NCI-H1417 treated with DMSO at 0.1 percent for 48 hours (cell line): ENCODE measurements around the gene COL26A1.

Experiments used
- DNase-seq: peaks from one replicate; lab custom pipeline; 2025; lab: John Stamatoyannopoulos, UW

Gene COL26A1

GRCh38 chr7:101373812-101374614 is 11.3 kb downstream of the COL26A1 start:
- DNase-seq: no peak

DNA sequence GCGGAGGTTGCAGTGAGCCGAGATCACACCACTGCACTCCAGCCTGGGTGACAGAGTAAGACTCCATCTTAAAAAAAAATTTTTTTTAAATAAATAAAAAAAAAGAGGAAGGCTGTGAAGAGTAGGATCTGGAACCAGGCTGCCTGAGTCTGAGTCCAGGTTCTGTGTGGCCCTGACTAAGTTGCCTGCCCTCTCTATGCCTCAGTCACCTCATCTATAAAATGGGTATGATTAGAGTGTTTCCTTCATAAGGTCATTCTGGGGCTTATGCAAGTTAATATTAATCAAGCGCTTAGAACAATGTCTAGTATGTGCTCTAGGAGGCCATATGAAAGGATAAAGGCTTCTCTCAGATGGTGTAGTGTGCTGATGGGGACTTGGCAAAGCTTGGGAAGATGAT is 12.3 kb downstream of the COL26A1 start:
- DNase-seq: no peak

DNA sequence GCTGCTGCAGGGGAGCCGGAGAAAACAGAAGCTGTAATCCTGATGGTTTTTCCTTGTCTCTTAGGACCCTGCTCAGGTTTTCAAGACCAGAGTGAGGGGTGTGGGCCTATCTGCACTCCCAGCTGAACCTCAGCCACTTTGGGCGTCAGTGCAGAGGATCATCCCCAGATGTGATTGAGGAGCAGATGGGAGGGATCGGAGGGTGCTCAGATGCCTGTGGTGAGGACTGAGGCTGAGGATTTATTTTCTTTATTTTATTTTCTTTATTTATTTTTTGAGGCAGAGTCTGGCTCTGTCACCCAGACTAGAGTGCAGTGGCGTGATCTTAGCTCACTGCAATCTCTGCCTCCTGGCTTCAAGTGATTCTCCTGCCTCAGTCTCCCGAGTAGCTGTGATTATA is 13.9 kb downstream of the COL26A1 start:
- no peak for DNase-seq

- DNase-seq: no peak
Measured at GRCh38 chr7:101377189-101377736, 14.6 kb downstream of the COL26A1 start.

- DNase-seq: no peak
Measured at GRCh38 chr7:101378751-101379174, 16.1 kb downstream of the COL26A1 start.

GRCh38 chr7:101379302-101379701 is 16.6 kb downstream of the COL26A1 start:
- DNase-seq: no peak

- DNase-seq: no peak
Measured at GRCh38 chr7:101381549-101382111, 19.0 kb downstream of the COL26A1 start.

DNA sequence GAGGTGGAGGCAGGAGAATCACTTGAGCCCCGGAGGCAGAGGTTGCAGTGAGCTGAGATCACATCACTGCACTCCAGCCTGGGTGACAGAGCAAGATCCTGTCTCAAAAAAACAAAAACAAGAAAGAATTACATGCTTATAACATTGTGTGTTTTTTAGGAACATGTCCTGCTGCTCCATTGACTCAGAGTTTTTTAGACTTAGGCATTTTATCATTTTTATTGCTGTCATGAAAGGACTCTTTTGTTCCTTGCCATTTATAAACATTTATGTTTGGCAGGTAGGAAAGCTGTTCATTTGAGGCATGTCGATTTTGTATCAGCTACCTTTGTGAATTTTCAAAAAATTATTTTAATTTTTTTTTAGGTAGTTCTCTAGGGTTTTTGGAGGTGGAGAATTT is 20.3 kb downstream of the COL26A1 start:
- DNase-seq: no peak

- DNase-seq: no peak
Measured at GRCh38 chr7:101386177-101386557, 23.5 kb downstream of the COL26A1 start.

- DNase-seq: no peak
Measured at GRCh38 chr7:101386558-101387231, 24.0 kb downstream of the COL26A1 start.

DNA sequence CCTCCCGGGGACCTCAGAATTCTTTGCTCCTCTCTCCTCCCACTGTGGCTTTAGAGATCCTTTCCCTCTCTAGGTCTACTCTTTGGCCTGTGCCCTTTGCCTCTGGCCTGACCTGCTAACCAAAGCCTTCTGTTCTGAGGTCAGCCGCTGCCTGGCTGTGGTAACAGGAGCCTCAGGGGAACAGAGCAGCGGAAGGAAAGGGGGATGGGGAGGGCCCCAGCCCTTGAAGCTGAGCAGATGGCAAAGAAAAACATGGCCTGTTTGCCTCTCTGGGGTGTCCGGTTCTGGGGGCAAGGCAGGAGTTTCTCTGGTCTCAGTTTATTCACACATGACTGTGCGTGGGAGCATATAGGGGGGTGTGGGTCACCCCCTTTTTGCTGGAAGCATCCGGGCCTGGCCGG is 28.2 kb downstream of the COL26A1 start:
- no peak for DNase-seq

GRCh38 chr7:101391991-101392390 is 29.3 kb downstream of the COL26A1 start:
- no peak for DNase-seq

DNA sequence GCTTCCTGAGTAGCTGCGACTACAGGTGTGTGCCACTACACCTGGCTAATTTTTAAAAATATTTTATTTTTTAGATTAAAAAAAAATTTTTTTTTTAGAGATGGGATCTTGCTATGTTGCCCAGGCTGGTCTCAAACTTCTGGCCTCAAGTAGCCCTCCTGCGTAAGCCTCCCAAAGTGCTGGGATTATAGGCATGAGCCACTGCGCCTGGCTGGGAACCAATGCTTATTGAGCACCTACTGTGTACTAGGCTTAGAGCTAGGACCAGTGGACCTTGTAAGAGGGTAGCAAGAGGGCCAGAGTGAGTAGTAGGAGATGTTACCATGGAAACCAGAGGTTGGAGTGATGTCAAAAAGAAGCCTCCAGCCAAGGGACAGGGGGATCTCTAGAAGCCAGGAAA is 31.2 kb downstream of the COL26A1 start:
- DNase-seq: no peak

DNA sequence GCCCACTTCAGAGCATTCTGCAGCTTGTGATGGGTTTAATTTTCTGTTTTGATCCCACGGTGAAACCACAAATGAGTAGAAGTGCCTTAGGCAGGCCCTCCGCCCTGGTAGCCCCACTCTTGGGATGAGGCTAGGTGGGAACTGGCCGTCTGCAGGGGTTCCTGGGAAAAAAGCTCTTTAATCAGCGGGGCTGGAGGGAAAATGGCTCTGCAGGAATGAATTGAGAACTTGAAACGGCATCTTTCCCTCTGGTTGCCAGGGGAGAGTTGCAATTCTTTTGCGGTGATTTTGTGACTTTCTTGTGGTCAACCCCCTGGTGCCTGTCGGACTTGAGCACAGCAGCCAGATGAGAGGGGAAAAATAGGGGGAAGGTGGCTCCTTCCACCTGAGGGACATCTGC is 32.7 kb downstream of the COL26A1 start:
- DNase-seq: no peak

- no peak for DNase-seq
Measured at GRCh38 chr7:101397243-101397642, 34.6 kb downstream of the COL26A1 start.

DNA sequence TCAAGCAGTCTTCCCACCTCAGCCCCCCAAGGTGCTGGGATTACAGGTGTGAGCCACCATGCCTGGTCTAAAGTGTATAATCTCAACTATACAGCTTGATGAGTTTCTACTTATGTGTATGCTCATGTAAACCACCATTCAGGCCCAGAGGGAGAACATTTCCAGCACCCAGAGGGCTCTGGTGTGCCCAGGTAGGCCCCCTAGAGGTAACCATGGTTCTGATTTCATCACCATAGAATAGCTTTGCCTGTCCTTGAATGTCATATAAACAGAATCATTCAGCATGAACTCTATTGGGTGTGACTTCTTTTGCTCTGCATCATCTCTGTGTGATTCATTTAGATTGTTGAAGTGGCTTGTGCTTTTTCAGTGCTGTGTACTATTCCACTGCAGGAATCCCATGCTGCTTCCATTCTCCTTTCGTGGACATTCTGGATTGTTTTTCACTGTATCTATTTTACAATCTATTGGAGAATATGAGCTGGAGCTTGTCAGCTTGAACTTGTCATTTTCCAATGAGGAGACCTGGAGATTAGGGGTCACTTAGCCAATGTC is 35.2 kb downstream of the COL26A1 start:
- DNase-seq: no peak

DNA sequence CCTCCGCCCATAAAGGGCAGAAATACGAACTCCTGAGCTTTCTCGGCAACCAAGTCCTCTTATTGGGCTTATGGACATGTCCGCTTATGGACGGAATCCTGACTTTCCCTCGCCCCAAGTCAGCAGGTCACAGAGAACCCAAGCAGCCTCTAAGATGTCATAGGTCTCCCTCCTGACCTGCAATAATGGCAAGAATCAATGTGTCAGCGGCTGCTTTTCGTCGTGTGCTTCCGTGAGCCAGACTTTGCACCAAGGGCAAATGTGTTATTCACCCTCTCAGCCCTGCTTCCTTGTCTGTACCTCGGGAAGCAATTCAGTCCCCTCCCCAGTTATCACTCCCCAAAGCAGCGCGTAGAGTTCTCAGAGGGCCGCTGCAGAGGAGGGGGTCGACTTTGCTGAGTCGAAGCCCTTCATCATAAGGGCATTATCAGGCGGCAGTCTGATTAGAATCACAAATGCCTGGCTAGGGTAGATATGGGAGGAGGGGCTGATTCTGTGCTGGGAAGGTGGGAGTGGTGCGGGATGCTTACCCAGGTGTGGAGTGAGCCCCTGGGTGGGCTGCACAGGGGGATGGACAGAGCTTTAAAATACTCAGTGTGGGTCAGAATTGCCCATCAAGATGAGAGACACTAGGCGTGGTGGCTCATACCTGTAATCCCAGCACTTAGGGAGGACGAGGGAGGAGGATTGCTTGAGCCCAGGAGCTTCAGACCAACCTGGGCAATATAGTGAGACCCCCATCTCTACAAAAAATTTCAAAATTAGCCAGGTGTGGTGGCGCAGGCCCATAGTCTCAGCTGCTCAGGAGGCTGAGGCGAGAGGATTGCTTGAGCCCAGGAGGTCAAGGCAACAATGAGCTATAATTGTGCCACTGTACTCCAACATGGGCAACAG is 36.0 kb downstream of the COL26A1 start:
- DNase-seq: no peak

DNA sequence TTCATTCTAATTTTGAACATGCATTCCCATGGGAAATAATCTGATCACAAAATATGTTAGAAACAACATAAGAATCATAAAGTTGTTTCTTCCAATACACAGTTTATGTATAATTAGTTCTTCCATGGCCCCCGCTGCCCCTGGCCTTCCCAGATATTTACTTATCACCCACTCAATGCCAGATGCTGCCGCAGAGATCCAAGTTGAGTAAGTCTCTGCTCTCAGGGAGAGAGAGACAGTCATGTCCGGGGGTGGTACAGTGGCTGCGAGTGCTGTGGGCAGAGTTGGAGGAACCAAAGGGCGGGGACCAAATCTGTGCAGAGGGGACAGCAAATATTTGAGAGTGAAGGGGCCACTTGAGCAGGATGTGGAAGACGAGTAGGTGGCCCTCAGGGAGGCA is 37.1 kb downstream of the COL26A1 start:
- DNase-seq: no peak

GRCh38 chr7:101400751-101401150 is 38.1 kb downstream of the COL26A1 start:
- no peak for DNase-seq

- DNase-seq: no peak
Measured at GRCh38 chr7:101401390-101402080, 38.9 kb downstream of the COL26A1 start.
